ENCODE results near the gene NT5E.

GRCh38 chr6:85449818-85450759, at the start of gene NT5E:
- TF ChIP-seq TAF1 (IDR thresholded peaks at IDR 0.05; ENCODE audit: borderline replicate concordance, insufficient read depth, low read length) (no peak), SIN3A (IDR thresholded peaks at IDR 0.05; ENCODE audit: borderline replicate concordance, insufficient read depth, low read length) (no peak), POLR2AphosphoS5 (IDR thresholded peaks at IDR 0.05; ENCODE audit: low read depth, low read length) (no peak), REST (IDR thresholded peaks at IDR 0.05; ENCODE audit: insufficient read depth in 1 of 2, low read depth in 2 of 2, low read length in 2 of 2) (no peak)

All from PFSK-1 (cell line).